GM21529 (cell line): ENCODE data around the gene TGFB2.

ENCODE experiments used
- ATAC-seq: cut with Tn5 transposase; IDR thresholded peaks from one replicate; pipeline ENCODE4 v1.9.1; 2021; ENCODE audit not compliant: unreplicated experiment

The TGFB2 gene

GRCh38 chr1:218481116-218481775 is 136.1 kb downstream of the TGFB2 start:
- ATAC-seq = no peak

GRCh38 chr1:218482683-218483082 is 137.5 kb downstream of the TGFB2 start:
- no peak for ATAC-seq

GRCh38 chr1:218485241-218485928 is 140.2 kb downstream of the TGFB2 start:
- ATAC-seq = no peak

- ATAC-seq = no peak
Measured at GRCh38 chr1:218488531-218488930, 143.4 kb downstream of the TGFB2 start.

- ATAC-seq = no peak
Measured at GRCh38 chr1:218488986-218489385, 143.8 kb downstream of the TGFB2 start.

- no peak for ATAC-seq
Measured at GRCh38 chr1:218490406-218490922, 145.3 kb downstream of the TGFB2 start.

- ATAC-seq = no peak
Measured at GRCh38 chr1:218492874-218493273, 147.7 kb downstream of the TGFB2 start.

- no peak for ATAC-seq
Measured at GRCh38 chr1:218493986-218494385, 148.8 kb downstream of the TGFB2 start.
